HG03159 (cell line): Measurements from ENCODE around the gene B3GALT5.
"Not testable (repeated sequence)": the region's sequence is repeated elsewhere in the genome, so short reads cannot be mapped to it uniquely, and the experiment has no call there.

Source experiments
- ATAC-seq: cut with Tn5 transposase; IDR thresholded peaks from one replicate; pipeline ENCODE4 v1.9.1; 2021; ENCODE audit warnings: mild to moderate bottlenecking, moderate library complexity; ENCODE audit not compliant: unreplicated experiment

The B3GALT5 gene, protein sequence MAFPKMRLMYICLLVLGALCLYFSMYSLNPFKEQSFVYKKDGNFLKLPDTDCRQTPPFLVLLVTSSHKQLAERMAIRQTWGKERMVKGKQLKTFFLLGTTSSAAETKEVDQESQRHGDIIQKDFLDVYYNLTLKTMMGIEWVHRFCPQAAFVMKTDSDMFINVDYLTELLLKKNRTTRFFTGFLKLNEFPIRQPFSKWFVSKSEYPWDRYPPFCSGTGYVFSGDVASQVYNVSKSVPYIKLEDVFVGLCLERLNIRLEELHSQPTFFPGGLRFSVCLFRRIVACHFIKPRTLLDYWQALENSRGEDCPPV

GRCh38 chr21:39612233-39613040 is at the start of gene B3GALT5:
Gene B3GALT5 (plus strand): TSS chr21:39612940. CDS start chr21:39660560, 47,620 bp downstream.
- ATAC-seq = no peak

DNA sequence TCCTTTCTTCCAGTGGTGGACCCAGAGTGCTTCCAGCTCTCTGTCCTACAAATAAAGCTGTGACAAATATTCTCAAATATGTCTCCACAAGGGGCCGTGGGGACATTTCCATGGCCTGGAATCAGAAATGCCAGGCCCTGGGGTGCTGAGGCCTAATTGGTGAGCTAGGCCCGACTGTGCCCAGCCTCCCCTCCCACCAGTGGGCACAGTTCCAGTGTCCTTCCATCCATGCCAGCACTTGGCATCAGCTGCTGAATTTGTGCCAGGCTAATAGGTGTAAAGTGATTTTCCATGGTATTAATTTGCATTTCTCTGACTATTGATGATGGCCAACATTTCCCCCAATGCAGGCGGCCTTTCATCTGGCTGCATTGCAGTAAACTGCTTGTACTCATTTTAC is 48.5 kb upstream of the B3GALT5 start:
- ATAC-seq = no peak

GRCh38 chr21:39567180-39567972 is 45.4 kb upstream of the B3GALT5 start:
- ATAC-seq = no peak

GRCh38 chr21:39568361-39568760 is 44.4 kb upstream of the B3GALT5 start:
- ATAC-seq = no peak

DNA sequence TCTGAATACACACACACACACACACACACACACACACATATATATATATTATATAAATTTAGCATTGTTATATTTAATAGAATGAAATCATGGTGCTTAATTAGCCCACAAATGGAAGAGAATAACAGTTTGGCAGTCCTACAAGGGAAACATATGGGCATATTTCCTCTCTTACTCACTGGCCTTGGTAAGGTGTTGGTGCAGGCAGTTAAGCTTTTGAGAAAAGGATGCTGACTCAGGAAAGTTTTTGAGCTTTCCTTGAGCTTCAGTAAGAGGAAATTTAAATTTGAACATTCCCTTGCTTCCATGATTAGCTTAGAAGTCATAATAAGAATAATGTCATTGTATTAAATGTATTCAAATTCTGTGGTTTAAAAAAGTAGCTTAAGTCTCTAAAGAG is 37.0 kb upstream of the B3GALT5 start:
- ATAC-seq = no peak

- ATAC-seq = no peak
Observed at GRCh38 chr21:39576518-39577128, 36.1 kb upstream of the B3GALT5 start.

DNA sequence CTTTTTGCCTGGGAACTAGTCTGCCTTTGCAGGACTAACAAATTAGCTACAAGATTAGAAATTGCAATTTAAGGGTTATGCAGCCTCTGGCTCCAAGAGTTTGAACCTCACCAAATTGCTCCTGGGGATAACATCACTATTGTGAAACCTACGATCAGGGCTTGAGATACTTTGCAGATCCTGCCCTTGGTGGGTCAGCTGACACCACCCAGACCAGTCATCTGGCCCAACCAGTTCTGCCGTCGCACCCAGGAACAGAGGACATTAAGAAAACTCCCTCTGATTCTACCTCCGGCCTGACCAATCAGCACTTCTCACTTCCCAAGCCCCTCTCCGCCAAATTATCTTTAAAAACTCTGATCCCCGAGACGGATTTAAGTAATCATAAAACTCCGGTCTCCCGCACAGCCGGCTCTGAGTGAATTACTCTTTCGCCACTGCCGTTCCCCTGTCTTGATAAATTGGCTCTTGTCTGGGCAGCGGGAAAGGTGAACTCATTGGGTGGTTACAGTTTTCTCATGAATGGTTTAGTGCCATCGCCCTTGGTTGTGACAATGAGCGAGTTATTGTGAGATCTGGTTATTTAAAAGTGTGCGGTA is 32.9 kb upstream of the B3GALT5 start:
- no peak for ATAC-seq

DNA sequence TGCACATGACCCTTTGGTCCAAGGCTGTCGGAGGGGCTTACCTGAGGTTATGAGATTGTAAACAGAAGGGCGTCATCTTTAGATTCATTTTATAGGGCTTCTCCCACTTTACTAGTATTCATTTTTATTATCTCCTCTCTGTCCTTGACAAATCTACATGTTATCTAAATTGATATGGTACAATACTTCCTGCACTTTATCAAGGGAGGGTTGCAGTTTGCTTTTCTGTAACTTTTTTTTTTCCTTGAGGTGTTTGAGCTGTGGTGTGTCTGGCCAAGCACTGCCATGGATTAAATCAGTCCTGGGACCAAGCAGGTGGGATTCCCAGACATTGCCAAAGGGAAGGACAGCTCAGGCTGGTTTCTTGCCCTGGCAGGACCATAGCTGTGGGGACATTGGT is 32.0 kb upstream of the B3GALT5 start:
- no peak for ATAC-seq

DNA sequence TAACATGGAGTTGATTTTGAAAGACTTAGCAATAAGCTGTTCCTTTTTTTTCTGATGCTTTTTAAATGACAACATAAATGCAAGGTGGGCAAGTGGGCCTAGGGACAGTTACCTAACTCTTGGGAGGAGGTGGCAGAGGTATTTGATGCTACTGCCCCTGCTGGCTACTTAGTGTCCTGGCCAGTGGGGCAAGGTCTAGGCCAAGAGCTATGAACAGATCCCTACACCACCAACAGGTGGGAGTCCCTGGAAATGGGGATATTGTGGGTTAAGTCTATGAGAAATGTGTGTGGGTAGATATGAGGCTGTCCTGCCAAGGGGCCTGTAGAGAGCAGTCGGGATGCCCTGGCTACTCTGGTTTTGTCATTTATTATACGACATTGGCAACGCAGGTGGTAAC is 31.3 kb upstream of the B3GALT5 start:
- ATAC-seq = no peak

GRCh38 chr21:39582749-39583148 is 30.0 kb upstream of the B3GALT5 start:
- ATAC-seq = no peak

DNA sequence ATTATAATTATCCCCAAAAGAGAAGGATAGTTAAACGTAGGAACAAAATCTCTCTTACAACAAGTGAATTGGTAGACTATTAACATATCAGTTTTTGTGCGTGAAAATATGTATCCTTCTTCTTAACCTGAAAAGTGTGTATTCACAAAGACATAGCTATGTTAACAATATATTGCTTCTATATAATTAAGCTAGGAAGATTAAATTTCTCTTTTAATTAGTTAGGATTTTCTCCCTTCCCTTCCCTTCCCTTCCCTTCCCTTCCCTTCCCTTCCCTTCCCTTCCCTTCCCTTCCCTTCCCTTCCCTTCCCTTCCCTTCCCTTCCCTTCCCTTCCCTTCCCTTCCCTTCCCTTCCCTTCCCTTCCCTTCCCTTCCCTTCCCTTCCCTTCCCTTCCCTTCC is 29.2 kb upstream of the B3GALT5 start:
- not testable (repeated sequence) for ATAC-seq

- ATAC-seq = no peak
Observed at GRCh38 chr21:39587376-39587775, 25.4 kb upstream of the B3GALT5 start.

DNA sequence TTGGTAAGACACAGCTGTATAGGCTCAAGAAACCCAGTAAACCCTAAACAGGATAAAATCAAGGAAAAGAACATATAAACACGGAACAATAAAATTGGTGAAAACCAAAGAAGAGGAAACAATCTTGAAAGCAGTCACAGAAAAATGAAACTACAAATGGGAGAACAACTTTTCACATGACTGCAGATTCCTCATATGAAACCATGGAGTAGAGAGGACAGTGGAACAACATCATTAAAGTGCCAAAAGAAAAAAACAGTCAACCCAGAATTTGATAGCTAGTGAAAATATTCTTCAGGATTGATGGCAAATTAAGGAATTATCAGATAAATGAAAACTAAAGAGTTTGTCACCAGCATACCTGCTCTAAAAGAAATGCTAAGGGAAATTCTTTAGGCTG is 23.9 kb upstream of the B3GALT5 start:
- no peak for ATAC-seq

- ATAC-seq = no peak
Observed at GRCh38 chr21:39593522-39593921, 19.2 kb upstream of the B3GALT5 start.

DNA sequence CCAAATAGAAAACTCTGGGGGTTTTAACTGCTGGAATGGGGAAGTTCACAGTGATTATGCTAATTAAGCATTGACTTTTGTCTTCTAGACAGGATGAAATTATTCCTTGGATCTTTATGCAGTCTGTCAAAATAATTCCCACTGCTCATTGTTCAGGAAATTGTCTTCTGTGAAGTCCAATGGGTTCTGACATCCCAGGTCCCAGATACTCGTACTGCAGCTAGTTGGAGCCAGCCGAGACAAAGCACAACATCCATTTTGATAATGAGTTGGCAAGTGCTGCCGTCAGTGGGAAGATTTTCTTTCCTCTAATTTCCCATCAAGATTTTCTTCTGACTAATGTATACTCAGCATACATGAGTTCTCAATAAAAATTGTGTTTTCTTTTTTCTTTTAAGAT is 17.3 kb upstream of the B3GALT5 start:
- ATAC-seq = no peak

GRCh38 chr21:39597595-39597994 is 15.1 kb upstream of the B3GALT5 start:
- no peak for ATAC-seq

- ATAC-seq = no peak
Observed at GRCh38 chr21:39599191-39599970, 13.4 kb upstream of the B3GALT5 start.

DNA sequence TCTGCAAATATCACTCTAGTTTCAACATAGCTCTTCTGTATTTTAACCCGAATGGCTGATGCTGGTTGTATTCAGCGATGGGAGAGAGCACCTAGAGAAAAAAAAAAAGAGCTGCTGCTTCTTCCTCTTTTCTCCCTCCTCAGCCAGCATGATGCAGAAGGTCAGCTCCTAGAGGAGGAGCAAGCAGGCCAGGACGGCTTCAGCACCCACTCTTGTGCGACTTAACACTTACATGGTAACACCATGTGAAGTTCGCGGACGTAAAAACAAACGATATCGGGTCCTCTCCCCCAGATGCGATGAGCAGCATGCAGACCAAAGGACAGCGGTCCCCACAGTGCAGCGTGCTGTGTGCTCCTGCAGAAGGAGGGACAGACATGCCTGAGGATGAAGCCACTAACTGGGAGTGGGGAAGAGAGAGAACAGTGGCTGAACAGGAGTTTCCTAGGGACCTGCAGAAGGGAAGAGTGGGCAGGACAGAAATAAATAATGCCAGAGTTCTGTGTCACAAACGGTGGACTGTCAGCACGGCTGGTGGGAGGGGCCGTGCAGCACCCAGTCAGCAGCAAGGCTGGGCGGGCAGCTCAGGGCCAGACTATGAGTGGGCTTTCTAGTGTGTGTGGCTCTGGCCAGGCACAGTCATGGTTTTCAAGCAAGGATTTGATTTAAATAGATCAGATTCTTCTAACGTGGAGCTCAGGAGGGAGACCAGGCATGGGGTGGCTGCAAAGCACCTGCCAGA is 11.4 kb upstream of the B3GALT5 start:
- no peak for ATAC-seq

DNA sequence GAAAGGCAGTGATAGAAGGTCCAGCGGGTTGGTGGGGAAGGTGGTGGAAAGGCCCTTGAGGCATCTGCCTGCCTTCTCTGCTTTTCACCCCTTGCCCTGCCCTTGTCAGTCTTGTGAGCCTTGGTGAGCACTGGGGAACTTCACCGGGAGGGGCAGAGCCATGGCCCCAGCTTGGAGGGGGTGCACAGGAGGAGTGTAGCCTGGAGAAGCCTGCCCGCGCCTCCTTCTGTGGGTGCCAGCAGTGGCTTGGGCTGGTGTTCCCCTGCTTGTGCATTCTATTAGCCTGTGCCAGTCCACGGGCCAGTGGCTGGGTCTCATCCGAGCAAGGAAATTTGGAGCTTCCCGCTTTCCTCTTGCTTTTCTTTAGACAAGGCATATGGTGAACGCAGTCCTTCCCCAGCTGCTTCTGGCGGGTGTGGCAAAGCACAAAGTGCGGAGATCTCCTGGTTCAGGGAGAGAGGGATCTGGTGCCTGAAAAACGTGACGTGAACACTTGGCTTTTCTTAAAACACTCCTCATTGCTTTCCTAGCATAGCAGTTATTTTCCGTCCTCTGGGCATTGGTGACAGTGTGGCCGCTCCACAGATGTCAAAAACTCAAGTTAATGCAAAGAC is 10.6 kb upstream of the B3GALT5 start:
- ATAC-seq = no peak
